Fibroblast of lung (primary cell): ENCODE results near the gene IGDCC3. TPM values are rescaled to one million over a fixed set of nuclear protein-coding genes. Genes with fewer than 3 reads are reported as not detected.
"Not testable (repeated sequence)": the region's sequence is repeated elsewhere in the genome, so short reads cannot be mapped to it uniquely, and the experiment has no call there.

Source experiments
- DNase-seq, 2 donors: peaks; one replicate each; pipeline versions ENCODE4 v3.0.0 to v3.0.0-alpha.2; 2010; ENCODE audit warnings: low read depth in 2 of 2
- H2AFZ ChIP-seq: 2 replicates; pipeline ENCODE4 v1.5.1; 2012; ENCODE audit warnings: low read length, control low read depth, inconsistent platforms
- H3K27ac ChIP-seq: 2 replicates; pipeline ENCODE4 v1.5.1; 2011; ENCODE audit warnings: low read length, control low read depth; ENCODE audit not compliant: insufficient read depth
- H3K27me3 ChIP-seq: 2 replicates; pipeline ENCODE4 v1.5.1; 2011; ENCODE audit warnings: mild to moderate bottlenecking, low read length; ENCODE audit not compliant: control insufficient read depth, insufficient read depth
- H3K36me3 ChIP-seq: 2 replicates; pipeline ENCODE4 v1.5.1; 2011; ENCODE audit warnings: low read length; ENCODE audit not compliant: control insufficient read depth, insufficient read depth
- H3K4me1 ChIP-seq: 2 replicates; pipeline ENCODE4 v1.5.1; 2011; ENCODE audit warnings: low read length; ENCODE audit not compliant: control insufficient read depth, insufficient read depth; ENCODE audit errors: extremely low read depth
- H3K4me2 ChIP-seq: 2 replicates; pipeline ENCODE4 v1.5.1; 2011; ENCODE audit warnings: low read length, control low read depth; ENCODE audit not compliant: insufficient read depth; ENCODE audit errors: extremely low read depth
- H3K4me3 ChIP-seq, 4 experiments: fragments of 200-600 bp in 1 of 4; sonication (generic) in 1 of 4; replicated peaks in 1 of 4; 2 replicates each; pipeline ENCODE4 v1.5.1; 2011 to 2016; ENCODE audit warnings: low read length in 4 of 4, low read depth in 3 of 4, mild to moderate bottlenecking in 3 of 4, control low read depth in 2 of 4, inconsistent platforms in 1 of 4, mixed read lengths in 1 of 4; ENCODE audit not compliant: insufficient read depth in 1 of 4; ENCODE audit errors: control extremely low read depth in 1 of 4
- H3K79me2 ChIP-seq: 2 replicates; pipeline ENCODE4 v1.5.1; 2012; ENCODE audit warnings: mild to moderate bottlenecking, low read length, inconsistent platforms; ENCODE audit not compliant: control insufficient read depth, insufficient read depth
- H3K9ac ChIP-seq: 2 replicates; pipeline ENCODE4 v1.5.1; 2011; ENCODE audit warnings: mild to moderate bottlenecking, low read length, control low read depth; ENCODE audit not compliant: insufficient read depth
- H3K9me3 ChIP-seq: 2 replicates; pipeline ENCODE4 v1.5.1; 2012; ENCODE audit warnings: low read depth, low read length; ENCODE audit not compliant: control insufficient read depth, insufficient read depth
- H4K20me1 ChIP-seq: 2 replicates; pipeline ENCODE4 v1.5.1; 2011; ENCODE audit warnings: low read length; ENCODE audit not compliant: control insufficient read depth, insufficient read depth; ENCODE audit errors: extremely low read depth
- EZH2 ChIP-seq: IDR thresholded peaks from 2 replicates; pipeline ENCODE4 v1.5.1; 2012; ENCODE audit warnings: low read length, control low read depth, mild to moderate bottlenecking; ENCODE audit errors: missing control alignments
- polyA plus RNA-seq, 2 donors: library from polyadenylated mRNA; depleted of rRNA in 1 of 2; stranded (reverse) in 1 of 2; unstranded in 1 of 2; fragments of >200 nt; gene quantifications; 2 replicates each; pipeline ENCODE4 v1.2.1, GENCODE V29; 2011 to 2012; ENCODE audit warnings: missing spikeins in 1 of 2
- total RNA-seq: library from RNA; depleted of rRNA; stranded (reverse); fragments of >200 nt; gene quantifications from 2 replicates; pipeline ENCODE4 v1.2.1, GENCODE V29; 2014
- TF ChIP-seq, protein P1 (sequence below), 2 donors: IDR thresholded peaks in 1 of 2; conservative IDR thresholded peaks in 1 of 2; 1 replicate in 1 of 2; 2 replicates in 1 of 2; pipeline ENCODE4 v1.5.1; 2011 to 2012; ENCODE audit warnings: low read length in 2 of 2, control low read depth in 1 of 2, inconsistent platforms in 1 of 2, low read depth in 1 of 2, mild to moderate bottlenecking in 1 of 2

The IGDCC3 gene
- total and polyA plus RNA-seq, 2 donors (not counting 1 experiment from before 2014, with no cell fraction given): 0.15 TPM; not detected in 1

DNA sequence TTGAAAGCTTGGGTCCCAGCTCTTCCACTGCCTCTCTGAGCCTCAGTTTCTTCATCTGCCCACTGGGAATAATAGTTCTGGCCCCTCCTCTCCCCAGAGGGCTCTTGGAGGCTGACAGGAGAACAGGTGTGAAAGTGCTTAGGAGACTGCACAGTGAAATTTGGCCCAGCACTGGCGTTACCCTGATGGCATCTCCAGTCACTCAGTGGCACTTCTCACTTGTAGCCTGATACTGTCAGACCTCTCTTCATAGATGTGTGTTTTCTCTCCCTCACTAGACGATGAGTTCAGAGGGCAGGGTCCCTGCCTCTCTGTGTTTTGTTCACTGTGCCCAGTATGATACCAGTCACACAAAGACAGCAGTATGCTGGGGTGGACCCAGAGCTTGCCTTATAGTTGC, 22.2 kb upstream of the IGDCC3 start:
- Histone ChIP-seq H3K36me3 (no peaks in the 10 kb centered on the region), H3K4me2 (no peak overlapping the region), H3K4me1 (peaks cover 3% of the 10 kb centered on the region), H2AFZ (no peak overlapping the region), H3K27me3 (peaks cover 11% of the 10 kb centered on the region), H3K9me3 (no peaks in the 10 kb centered on the region), H3K79me2 (no peaks in the 10 kb centered on the region), H3K27ac (no peak overlapping the region), H3K4me3 (no peak overlapping the region), H4K20me1 (no peaks in the 10 kb centered on the region), H3K9ac (no peak overlapping the region)
- no peak for TF ChIP-seq EZH2
- TF ChIP-seq, protein P1, sequence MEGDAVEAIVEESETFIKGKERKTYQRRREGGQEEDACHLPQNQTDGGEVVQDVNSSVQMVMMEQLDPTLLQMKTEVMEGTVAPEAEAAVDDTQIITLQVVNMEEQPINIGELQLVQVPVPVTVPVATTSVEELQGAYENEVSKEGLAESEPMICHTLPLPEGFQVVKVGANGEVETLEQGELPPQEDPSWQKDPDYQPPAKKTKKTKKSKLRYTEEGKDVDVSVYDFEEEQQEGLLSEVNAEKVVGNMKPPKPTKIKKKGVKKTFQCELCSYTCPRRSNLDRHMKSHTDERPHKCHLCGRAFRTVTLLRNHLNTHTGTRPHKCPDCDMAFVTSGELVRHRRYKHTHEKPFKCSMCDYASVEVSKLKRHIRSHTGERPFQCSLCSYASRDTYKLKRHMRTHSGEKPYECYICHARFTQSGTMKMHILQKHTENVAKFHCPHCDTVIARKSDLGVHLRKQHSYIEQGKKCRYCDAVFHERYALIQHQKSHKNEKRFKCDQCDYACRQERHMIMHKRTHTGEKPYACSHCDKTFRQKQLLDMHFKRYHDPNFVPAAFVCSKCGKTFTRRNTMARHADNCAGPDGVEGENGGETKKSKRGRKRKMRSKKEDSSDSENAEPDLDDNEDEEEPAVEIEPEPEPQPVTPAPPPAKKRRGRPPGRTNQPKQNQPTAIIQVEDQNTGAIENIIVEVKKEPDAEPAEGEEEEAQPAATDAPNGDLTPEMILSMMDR (conservative IDR thresholded peaks at IDR 0.05 in 1 of 2, IDR thresholded peaks at IDR 0.05 in 1 of 2; ENCODE audit: low read depth in 1 of 2, low read length in 2 of 2): no peak
- no peak for DNase-seq

DNA sequence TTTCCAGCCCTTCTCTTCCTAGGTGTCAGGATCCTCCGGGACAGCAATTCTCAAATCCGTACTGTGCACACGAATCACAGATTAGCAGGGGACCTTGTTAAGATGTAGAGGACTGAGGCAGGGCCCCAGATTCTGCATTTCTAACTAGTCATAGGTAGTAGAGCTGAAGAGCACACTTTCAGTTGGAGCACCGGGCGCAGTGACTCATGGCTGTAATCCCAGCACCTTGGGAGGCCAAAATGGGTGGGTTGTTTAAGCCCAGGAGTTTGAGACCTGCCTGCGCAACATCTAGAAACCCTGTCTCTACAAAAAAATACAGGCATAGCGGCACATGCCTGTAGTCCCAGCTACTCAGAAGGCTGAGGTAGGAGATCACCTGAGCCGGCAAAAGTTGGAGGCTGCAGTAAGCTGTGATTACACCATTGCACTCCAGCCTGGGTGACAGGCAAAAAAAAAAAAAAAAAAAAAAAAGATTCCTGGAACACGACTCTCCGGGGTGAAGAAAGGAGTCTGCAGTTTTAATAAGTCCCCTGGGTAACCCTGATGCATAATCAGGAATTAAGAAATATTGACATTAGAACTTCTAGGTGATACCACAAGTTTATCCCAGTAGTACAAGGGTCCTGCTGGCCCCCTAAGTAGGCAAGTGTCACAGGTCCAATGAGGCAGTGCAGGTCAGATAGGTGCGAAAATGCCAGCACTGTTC, 21.4 kb upstream of the IGDCC3 start:
- Histone ChIP-seq H3K36me3 (no peaks in the 10 kb centered on the region), H3K4me2 (no peak overlapping the region), H4K20me1 (no peaks in the 10 kb centered on the region), H3K27me3 (peaks cover 17% of the 10 kb centered on the region), H3K27ac (no peak overlapping the region), H2AFZ (no peak overlapping the region), H3K9ac (no peak overlapping the region), H3K4me1 (peaks cover 3% of the 10 kb centered on the region), H3K79me2 (no peaks in the 10 kb centered on the region), H3K4me3 (no peak overlapping the region), H3K9me3 (no peaks in the 10 kb centered on the region)
- TF ChIP-seq, protein P1 (conservative IDR thresholded peaks at IDR 0.05 in 1 of 2, IDR thresholded peaks at IDR 0.05 in 1 of 2; ENCODE audit: low read depth in 1 of 2, low read length in 2 of 2): no peak
- TF ChIP-seq EZH2: no peak
- no peak for DNase-seq

DNA sequence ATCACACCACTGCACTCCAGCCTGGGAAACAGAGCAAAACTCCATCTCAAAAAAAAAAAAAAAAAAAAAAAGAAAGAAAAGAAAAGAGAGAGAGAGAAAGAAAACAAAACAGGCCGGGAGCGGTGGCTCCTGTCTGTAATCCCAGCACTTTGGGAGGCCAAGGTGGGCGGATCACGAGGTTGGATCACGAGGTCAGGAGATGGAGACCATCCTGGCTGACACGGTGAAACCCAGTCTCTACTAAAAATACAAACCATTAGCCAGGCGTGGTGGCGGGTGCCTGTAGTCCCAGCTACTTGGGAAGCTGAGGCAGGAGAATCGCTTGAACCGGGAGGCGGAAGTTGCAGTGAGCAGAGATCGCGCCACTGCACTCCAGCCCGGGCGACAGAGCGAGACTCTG, 20.7 kb upstream of the IGDCC3 start:
- not testable (repeated sequence) for H3K4me2 ChIP-seq, H2AFZ ChIP-seq, H3K27ac ChIP-seq, DNase-seq, H3K36me3 ChIP-seq, H3K4me1 ChIP-seq, H3K79me2 ChIP-seq, H3K9me3 ChIP-seq, H4K20me1 ChIP-seq, H3K4me3 ChIP-seq, H3K9ac ChIP-seq
- peaks cover 17% of the 10 kb centered on the region for H3K27me3 ChIP-seq
